Activated B cell treated with CpG ODN at 0.5 μM for 24 hours (primary cell): ENCODE data around the gene GTPBP3. TPM values are rescaled to one million over a fixed set of nuclear protein-coding genes. Genes with fewer than 3 reads are reported as not detected.

Source experiments
- ATAC-seq: fragments of 200-7000 bp; cut with Tn5 transposase; one replicate; pipeline ENCODE4 v1.10.0; 2021; ENCODE audit warnings: low read depth, mild to moderate bottlenecking, moderate library complexity
- CTCF ChIA-PET: fragments of 350-600 bp; sonication (Branson Sonifier 250); formaldehyde crosslinking; loops from one replicate; lab custom pipeline; 2021; ENCODE audit warnings: antibody characterized with exemption; lab: Charles Lee
- POLR2A ChIA-PET: fragments of 350-600 bp; sonication (Branson Sonifier 250); formaldehyde crosslinking; loops from one replicate; lab custom pipeline; 2021; ENCODE audit warnings: antibody characterized with exemption; lab: Charles Lee
- DNase-seq: peaks from one replicate; pipeline ENCODE4 v3.0.0; 2022
- H3K27ac Mint-ChIP-seq: one replicate; pipeline ENCODE4 v1.8.0; 2020; ENCODE audit warnings: mixed read lengths
- H3K27me3 Mint-ChIP-seq: one replicate; pipeline ENCODE4 v1.8.0; 2021; ENCODE audit warnings: mixed read lengths
- H3K36me3 Mint-ChIP-seq: one replicate; pipeline ENCODE4 v1.8.0; 2021; ENCODE audit warnings: low read depth, mixed read lengths
- H3K4me1 Mint-ChIP-seq: one replicate; pipeline ENCODE4 v1.8.0; 2021; ENCODE audit warnings: mixed read lengths
- H3K4me3 Mint-ChIP-seq: one replicate; pipeline ENCODE4 v1.8.0; 2020; ENCODE audit warnings: mild to moderate bottlenecking, mixed read lengths
- H3K9me3 Mint-ChIP-seq: one replicate; pipeline ENCODE4 v1.8.0; 2020; ENCODE audit warnings: mixed read lengths
- CTCF ChIP-seq: fragments of 200-600 bp; IDR thresholded peaks from one replicate; pipeline ENCODE4 v1.8.0; 2022; ENCODE audit warnings: antibody characterized with exemption, mild to moderate bottlenecking
- intact Hi-C: fragments of 100-400 bp; cut with micrococcal nuclease; formaldehyde crosslinking; loops from one replicate; pipeline ENCODE4 v1.15.1; 2024
- total RNA-seq: library from RNA; stranded (reverse); gene quantifications from 2 replicates; pipeline ENCODE4 v1.2.3, GENCODE V29; 2022

The GTPBP3 gene
- total RNA-seq, 1 donor from 2014 or later, result 40.2 TPM

DNA sequence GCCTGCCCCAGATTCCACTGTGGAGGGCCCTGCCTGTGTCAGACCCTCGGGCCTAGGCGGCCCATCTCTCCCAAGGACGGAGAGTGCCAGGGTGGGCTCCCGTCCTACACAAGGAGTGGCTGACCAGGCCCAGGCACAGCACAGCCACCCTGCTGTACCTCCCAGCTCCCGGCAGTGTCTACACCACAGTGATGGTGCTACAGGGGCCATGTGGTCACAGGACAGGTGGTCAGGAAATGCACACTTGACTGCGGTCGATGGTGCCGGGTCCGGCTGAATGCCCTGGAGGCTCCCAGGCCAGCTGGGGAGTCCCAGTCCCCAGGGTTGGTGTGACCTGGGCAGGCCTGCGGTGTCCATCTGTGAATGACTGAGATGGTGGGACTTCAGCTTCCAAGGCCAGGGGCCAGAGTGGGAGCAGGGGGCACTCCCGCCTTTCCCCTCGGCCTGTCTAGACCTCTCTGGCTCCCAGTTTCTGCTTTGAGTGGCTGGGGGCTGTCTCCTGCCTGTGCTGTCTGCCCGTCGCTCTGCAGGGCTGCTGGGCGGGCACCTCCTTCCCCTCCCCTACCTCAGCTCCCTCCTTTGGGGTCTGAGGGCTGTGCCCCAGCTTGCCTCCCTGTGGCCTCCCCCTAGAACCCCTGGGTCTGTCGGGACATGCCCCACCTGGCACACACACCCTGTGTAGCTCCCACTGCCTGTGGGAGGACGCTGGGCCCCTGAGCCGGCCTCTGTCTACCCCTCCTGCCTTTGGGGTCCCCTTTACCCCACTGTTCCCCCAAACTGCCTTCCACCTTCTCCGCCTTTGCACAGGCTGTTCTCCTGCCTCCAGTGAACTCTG lies 15.5 kb upstream of the GTPBP3 start:
- Mint-ChIP-seq H3K9me3 (no peaks in the 10 kb centered on the region), H3K4me3 (no peak overlapping the region), H3K27ac (no peak overlapping the region), H3K27me3 (no peaks in the 10 kb centered on the region), H3K36me3 (peaks cover 33% of the 10 kb centered on the region), H3K4me1 (peaks cover 4% of the 10 kb centered on the region)
- DNase-seq (no peak), ATAC-seq (no peak)
- ChIA-PET CTCF (no interaction called here), POLR2A (interaction anchor here (1.1 to 1.5 kb wide), 2 partner anchors 12 to 13 kb away, joined by 3 to 7 read pairs; partner anchors contain the start of gene DDA1)
- TF ChIP-seq CTCF, result no peak
- intact Hi-C loops, result no loop called here

GRCh38 chr19:17322854-17323253 lies 14.5 kb upstream of the GTPBP3 start:
- no peak for TF ChIP-seq CTCF
- intact Hi-C loops, result no loop called here
- H3K27me3 Mint-ChIP-seq, result no peaks in the 10 kb centered on the region
- no peak for ATAC-seq
- H3K36me3 Mint-ChIP-seq, result peaks cover 31% of the 10 kb centered on the region
- no peak overlapping the region for H3K27ac Mint-ChIP-seq
- ChIA-PET CTCF (no interaction called here), POLR2A (interaction anchor here (0.7 kb wide), 1 partner anchor 1991 kb away, joined by 6 read pairs; no protein-coding TSS in a partner anchor)
- H3K9me3 Mint-ChIP-seq, result no peaks in the 10 kb centered on the region
- H3K4me1 Mint-ChIP-seq, result peaks cover 7% of the 10 kb centered on the region
- DNase-seq, result no peak
- H3K4me3 Mint-ChIP-seq, result no peak overlapping the region

GRCh38 chr19:17323300-17323963 lies 13.9 kb upstream of the GTPBP3 start:
- intact Hi-C loops, result no loop called here
- no peak for TF ChIP-seq CTCF
- ATAC-seq (no peak), DNase-seq (no peak)
- peaks cover 8% of the 10 kb centered on the region for H3K4me1 Mint-ChIP-seq
- H3K36me3 Mint-ChIP-seq, result peaks cover 30% of the 10 kb centered on the region
- no peak overlapping the region for H3K27ac Mint-ChIP-seq
- no peaks in the 10 kb centered on the region for H3K27me3 Mint-ChIP-seq
- no peak overlapping the region for H3K4me3 Mint-ChIP-seq
- POLR2A ChIA-PET, result interaction anchor here (0.7 kb wide), 1 partner anchor 1992 kb away, joined by 6 read pairs; no protein-coding TSS in a partner anchor
- CTCF ChIA-PET, result no interaction called here
- no peaks in the 10 kb centered on the region for H3K9me3 Mint-ChIP-seq

DNA sequence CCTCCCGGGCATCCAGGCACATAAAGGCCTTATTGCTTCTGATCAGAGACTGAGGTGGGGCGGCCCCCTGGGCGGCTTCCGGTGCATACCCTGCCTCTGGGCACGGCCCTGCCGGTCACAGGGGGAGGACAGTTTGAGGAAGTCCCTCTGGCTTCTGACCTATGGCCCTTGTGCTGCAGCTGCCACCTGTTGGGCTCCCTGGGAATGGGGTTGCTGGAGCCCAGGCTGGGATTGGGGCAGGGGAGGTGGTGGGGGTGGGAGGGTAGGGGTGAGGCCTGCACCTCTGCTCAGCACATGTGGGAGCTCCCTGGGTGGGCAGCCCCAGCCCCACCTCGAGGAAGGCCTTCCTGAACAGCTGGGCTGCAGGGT lies 13.4 kb upstream of the GTPBP3 start:
- Mint-ChIP-seq H3K9me3 (no peaks in the 10 kb centered on the region), H3K27ac (no peak overlapping the region), H3K4me1 (peaks cover 9% of the 10 kb centered on the region), H3K27me3 (no peaks in the 10 kb centered on the region), H3K4me3 (no peak overlapping the region), H3K36me3 (peaks cover 30% of the 10 kb centered on the region)
- intact Hi-C loops, result no loop called here
- ChIA-PET POLR2A (no interaction called here), CTCF (no interaction called here)
- ATAC-seq (no peak), DNase-seq (no peak)
- TF ChIP-seq CTCF, result no peak
